Measurements from ENCODE around the gene DEFB118.

DNA sequence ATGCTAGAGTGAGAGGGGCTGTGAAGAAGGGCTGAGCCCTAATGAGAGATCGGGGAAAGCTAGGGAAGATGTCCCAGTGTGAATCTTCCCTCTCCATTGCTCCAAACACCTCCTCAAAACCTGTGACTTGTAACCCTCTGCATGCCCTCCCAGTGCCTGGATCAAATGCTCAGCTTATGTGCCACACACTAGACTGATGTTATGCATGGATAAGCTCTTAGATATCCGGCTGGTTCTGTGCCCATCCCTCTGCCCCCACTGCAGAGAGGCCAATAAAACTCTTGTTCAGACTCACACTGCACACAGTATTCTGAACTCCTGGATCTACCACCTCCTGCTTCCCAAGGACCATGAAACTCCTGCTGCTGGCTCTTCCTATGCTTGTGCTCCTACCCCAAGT, at the start of gene DEFB118:
- TF ChIP-seq GATA2 (IDR thresholded peaks at IDR 0.05; ENCODE audit: low read depth, low read length) (no peak), GATA3 (IDR thresholded peaks at IDR 0.05; ENCODE audit: low read depth, low read length) (no peak)

Measured in SH-SY5Y (cell line).